Measurements from ENCODE around the gene IL1RN. TPM values are rescaled to one million over a fixed set of nuclear protein-coding genes. Genes with fewer than 3 reads are reported as not detected.

The IL1RN gene
- total and polyA plus RNA-seq, 2 experiments from 2014 or later, result not detected

DNA sequence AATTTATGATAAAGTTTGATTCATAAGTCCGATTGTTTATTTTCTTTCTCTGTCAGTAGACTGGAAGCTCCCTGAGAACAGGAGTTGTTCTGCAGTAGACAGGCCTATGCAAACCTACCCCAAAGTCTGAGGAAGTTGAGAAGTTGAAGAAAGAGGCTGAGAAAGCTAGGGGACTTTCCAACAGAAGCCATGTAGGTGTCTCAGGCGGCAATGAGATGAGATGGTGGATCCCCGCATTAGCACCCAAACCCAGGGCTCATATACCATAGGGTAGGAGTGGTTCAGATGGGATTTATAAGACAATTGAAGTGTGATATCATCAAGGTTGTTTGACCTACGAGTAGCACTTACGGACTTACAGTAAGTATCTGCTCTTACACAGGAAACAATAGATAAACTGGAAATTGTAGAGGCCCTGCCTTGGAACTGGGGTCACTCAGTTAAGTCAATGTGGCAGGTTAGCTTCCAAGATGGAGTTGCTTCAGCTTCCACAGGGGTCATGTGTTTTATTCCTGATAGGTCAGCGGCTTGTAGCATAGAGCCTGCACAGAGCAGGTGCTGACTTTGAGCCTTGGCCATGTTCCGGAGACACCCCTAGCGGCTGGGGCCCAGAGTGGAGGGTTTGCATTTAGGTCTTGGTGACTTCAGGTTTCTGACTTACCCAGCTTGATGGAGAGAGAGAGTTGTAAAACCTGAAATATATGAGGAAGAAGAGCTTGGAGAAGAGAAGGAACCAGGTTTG is 44.1 kb downstream of the IL1RN start:
- no peak overlapping the region for H3K27ac ChIP-seq
- H3K27me3 ChIP-seq (replicated peaks; ENCODE audit: insufficient read depth), result no peaks in the 10 kb centered on the region
- H3K9ac ChIP-seq, result no peak overlapping the region
- H4K20me1 ChIP-seq (ENCODE audit: insufficient read depth), result no peaks in the 10 kb centered on the region
- 94 to 95% methylated on average over 8 of the region's 8 CpGs for WGBS, 2 experiments (ENCODE audit: low coverage in 1 of 2, low lambda C conversion rate in 2 of 2, missing lambda C conversion rate in 2 of 2)
- H3K9me2 ChIP-seq (ENCODE audit: insufficient read depth), result no peaks in the 10 kb centered on the region
- no peaks in the 10 kb centered on the region for H3K4me1 ChIP-seq (ENCODE audit: insufficient read depth)
- no peaks in the 10 kb centered on the region for H3K79me2 ChIP-seq (ENCODE audit: insufficient read depth)
- in situ Hi-C loops (cut with MboI), result no loop called here
- H3K4me2 ChIP-seq (ENCODE audit: unreplicated experiment), result no peak overlapping the region
- H3F3A ChIP-seq (ENCODE audit: insufficient read depth), result no peaks in the 10 kb centered on the region
- TF ChIP-seq EZH2 (IDR thresholded peaks at IDR 0.05; ENCODE audit: insufficient read depth, poor library complexity, severe bottlenecking), result no peak
- TF ChIP-seq EZH2phosphoT487 (IDR thresholded peaks at IDR 0.05; ENCODE audit: insufficient read depth, low read depth), result no peak
- no peaks in the 10 kb centered on the region for H3K36me3 ChIP-seq (ENCODE audit: low read depth)
- DNase-seq, result no peak
- no peaks in the 10 kb centered on the region for H3K9me3 ChIP-seq (ENCODE audit: low read depth)
- H3K4me3 ChIP-seq, result no peak overlapping the region
- H2AFZ ChIP-seq, result no peak overlapping the region

DNA sequence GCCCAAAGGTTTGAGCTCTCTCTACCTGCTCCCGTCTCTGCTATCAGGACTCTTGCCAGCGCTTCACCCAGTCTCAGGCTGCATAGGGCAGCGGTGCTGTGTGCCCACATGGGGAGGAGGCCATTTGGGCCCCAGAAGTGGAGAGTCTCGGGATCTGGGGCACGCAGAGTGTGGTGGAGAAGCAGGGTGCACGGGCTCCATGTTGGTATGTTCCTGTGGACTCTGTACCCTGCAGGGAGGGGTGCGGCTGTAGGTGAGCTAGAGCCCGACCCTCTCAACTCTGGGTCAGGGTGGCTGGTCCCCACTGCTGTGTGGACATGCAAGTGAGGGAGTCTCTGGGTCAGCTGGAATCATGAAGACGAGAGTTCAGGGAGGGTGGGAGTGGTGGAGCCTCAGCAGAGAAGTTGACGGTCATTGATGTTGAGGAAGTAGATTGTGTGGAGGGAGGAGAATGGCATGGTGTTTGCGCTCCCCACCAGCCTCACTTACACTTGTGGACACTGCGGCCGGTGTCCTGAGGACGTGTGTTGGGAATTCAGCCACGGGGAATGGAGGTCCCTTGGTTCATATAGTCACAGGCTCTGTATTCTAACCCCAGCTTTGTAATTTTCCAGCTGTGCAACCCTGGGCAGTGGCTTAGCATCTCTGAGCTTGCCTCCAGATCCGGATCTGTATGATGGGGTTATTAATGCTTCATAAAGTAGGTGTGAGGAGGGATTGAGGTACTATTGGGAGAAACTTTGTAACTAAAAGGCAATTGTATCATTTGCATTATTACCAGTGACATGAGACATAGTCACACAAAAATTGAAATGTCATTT is 45.5 kb downstream of the IL1RN start:
- Histone ChIP-seq H3K36me3 (ENCODE audit: low read depth) (no peaks in the 10 kb centered on the region), H3K27me3 (replicated peaks; ENCODE audit: insufficient read depth) (no peaks in the 10 kb centered on the region), H3K4me3 (no peak overlapping the region), H4K20me1 (ENCODE audit: insufficient read depth) (no peaks in the 10 kb centered on the region), H3K4me2 (ENCODE audit: unreplicated experiment) (no peak overlapping the region), H3K27ac (no peak overlapping the region), H2AFZ (no peak overlapping the region), H3K9ac (no peak overlapping the region), H3K9me2 (ENCODE audit: insufficient read depth) (no peaks in the 10 kb centered on the region), H3F3A (ENCODE audit: insufficient read depth) (no peaks in the 10 kb centered on the region), H3K4me1 (ENCODE audit: insufficient read depth) (no peaks in the 10 kb centered on the region), H3K9me3 (ENCODE audit: low read depth) (no peaks in the 10 kb centered on the region), H3K79me2 (ENCODE audit: insufficient read depth) (no peaks in the 10 kb centered on the region)
- in situ Hi-C loops (cut with MboI), result no loop called here
- no peak for DNase-seq
- WGBS, 2 experiments (ENCODE audit: low coverage in 1 of 2, low lambda C conversion rate in 2 of 2, missing lambda C conversion rate in 2 of 2), result 84 to 85% methylated on average over 16 of the region's 16 CpGs
- TF ChIP-seq EZH2phosphoT487 (IDR thresholded peaks at IDR 0.05; ENCODE audit: insufficient read depth, low read depth) (no peak), EZH2 (IDR thresholded peaks at IDR 0.05; ENCODE audit: insufficient read depth, poor library complexity, severe bottlenecking) (no peak)

DNA sequence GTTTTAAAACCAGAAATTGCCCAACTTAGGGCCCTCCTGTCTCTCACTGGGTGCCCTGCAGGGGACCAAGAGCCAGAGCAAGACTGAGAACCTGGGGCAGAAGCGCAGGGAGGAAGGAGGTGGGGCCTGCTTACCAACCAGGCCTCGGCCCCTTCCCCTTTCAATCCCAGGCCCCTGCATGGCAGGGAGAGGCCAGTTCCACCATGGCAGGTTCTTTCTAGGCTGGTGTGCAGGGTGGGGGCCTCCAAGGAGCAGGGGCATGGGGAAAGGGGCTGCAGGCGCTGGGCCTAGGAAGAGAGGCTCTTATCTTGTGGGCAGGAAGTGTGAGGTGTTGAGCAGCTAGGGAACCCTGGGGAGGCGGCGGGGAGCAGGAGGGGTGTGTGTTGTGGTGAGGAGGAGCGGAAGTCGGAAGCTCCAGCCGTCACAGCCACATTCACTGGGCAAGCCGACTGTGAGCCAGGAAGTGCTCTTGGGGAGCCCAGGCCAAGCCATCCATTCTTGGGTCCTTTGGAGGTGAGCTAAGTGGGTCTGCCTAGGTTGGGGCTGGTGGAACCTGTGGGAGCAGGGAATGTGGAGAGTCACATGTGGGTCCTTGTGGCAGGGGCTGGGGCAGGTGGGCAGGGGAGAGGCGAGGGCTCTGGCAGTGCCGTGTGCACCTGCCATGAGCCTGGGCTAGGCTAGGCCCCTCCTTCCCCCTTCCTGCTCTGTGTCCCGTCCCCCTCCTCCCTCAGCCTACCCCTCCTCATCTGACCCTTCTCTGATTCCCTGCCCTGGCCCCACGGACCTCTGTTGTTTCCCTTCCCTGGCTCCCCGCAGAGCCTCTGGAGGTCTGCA is 46.4 kb downstream of the IL1RN start, which contains the start of gene PSD4:
PSD4 (plus strand) TSS at position 430 of the 834 bp plus-strand sequence. CDS start 8,486 bp downstream, outside the sequence.
- 87 to 90% methylated on average over 5 to 14 of the region's 14 CpGs for WGBS, 2 experiments (ENCODE audit: low coverage in 1 of 2, low lambda C conversion rate in 2 of 2, missing lambda C conversion rate in 2 of 2)
- in situ Hi-C loops (cut with MboI), result no loop called here

DNA sequence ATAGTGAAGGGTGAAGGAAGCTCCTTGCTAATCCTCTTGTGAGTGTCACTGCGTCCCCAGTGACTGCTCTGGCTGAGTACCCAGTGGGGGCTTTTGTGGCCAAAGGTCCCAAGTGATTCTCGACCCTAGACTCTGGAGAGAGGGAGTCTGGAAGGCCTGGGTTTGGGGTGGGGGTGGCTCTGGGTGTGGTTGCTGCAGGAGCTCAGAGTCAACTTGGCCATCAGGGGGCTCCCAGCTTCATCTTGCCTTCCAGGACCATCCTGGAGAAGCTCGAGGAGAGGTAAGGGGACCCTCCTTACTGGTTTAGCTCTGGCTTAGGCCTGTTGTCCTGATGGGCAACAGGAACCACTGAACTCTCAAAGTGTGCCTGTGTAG is 47.0 kb downstream of the IL1RN start:
- TF ChIP-seq EZH2 (IDR thresholded peaks at IDR 0.05; ENCODE audit: insufficient read depth, poor library complexity, severe bottlenecking), result no peak
- no peak for TF ChIP-seq EZH2phosphoT487 (IDR thresholded peaks at IDR 0.05; ENCODE audit: insufficient read depth, low read depth)
- Histone ChIP-seq H3K9me3 (ENCODE audit: low read depth) (no peaks in the 10 kb centered on the region), H3K4me1 (ENCODE audit: insufficient read depth) (no peaks in the 10 kb centered on the region), H3K9me2 (ENCODE audit: insufficient read depth) (no peaks in the 10 kb centered on the region), H3F3A (ENCODE audit: insufficient read depth) (no peaks in the 10 kb centered on the region), H3K4me3 (no peak overlapping the region), H3K27ac (no peak overlapping the region), H3K27me3 (replicated peaks; ENCODE audit: insufficient read depth) (no peaks in the 10 kb centered on the region), H4K20me1 (ENCODE audit: insufficient read depth) (no peaks in the 10 kb centered on the region), H3K79me2 (ENCODE audit: insufficient read depth) (no peaks in the 10 kb centered on the region), H3K36me3 (ENCODE audit: low read depth) (no peaks in the 10 kb centered on the region), H3K4me2 (ENCODE audit: unreplicated experiment) (no peak overlapping the region), H2AFZ (no peak overlapping the region), H3K9ac (no peak overlapping the region)
- in situ Hi-C loops (cut with MboI), result no loop called here
- no peak for DNase-seq
- 72 to 86% methylated on average over 3 of the region's 3 CpGs for WGBS, 2 experiments (ENCODE audit: low coverage in 1 of 2, low lambda C conversion rate in 2 of 2, missing lambda C conversion rate in 2 of 2)

More for the DNA sequence above, 46.4 kb downstream of the IL1RN start, which contains the start of gene PSD4:
- Histone ChIP-seq H3K79me2 (ENCODE audit: insufficient read depth) (no peaks in the 10 kb centered on the region), H3K27me3 (replicated peaks; ENCODE audit: insufficient read depth) (no peaks in the 10 kb centered on the region), H2AFZ (no peak within 1 kb of the TSS), H3K36me3 (ENCODE audit: low read depth) (no peaks in the 10 kb centered on the region), H4K20me1 (ENCODE audit: insufficient read depth) (no peaks in the 10 kb centered on the region), H3K27ac (no peak within 1 kb of the TSS), H3K4me3 (no peak within 1 kb of the TSS), H3F3A (ENCODE audit: insufficient read depth) (no peaks in the 10 kb centered on the region), H3K9me3 (ENCODE audit: low read depth) (no peaks in the 10 kb centered on the region), H3K9ac (no peak within 1 kb of the TSS), H3K4me2 (ENCODE audit: unreplicated experiment) (no peak within 1 kb of the TSS), H3K4me1 (ENCODE audit: insufficient read depth) (no peaks in the 10 kb centered on the region), H3K9me2 (ENCODE audit: insufficient read depth) (no peaks in the 10 kb centered on the region)
- TF ChIP-seq EZH2 (IDR thresholded peaks at IDR 0.05; ENCODE audit: insufficient read depth, poor library complexity, severe bottlenecking), result no peak
- TF ChIP-seq EZH2phosphoT487 (IDR thresholded peaks at IDR 0.05; ENCODE audit: insufficient read depth, low read depth), result no peak
- no peak for DNase-seq
